Naive thymus-derived CD4-positive, alpha-beta T cell (primary cell): ENCODE measurements around the gene NLGN2. TPM values are rescaled to one million over a fixed set of nuclear protein-coding genes. Genes with fewer than 3 reads are reported as not detected.

Experiments
- ATAC-seq: fragments of 150-1000 bp; cut with Tn5 transposase; 2 replicates; pipeline ENCODE4 v1.10.0; 2021; ENCODE audit warnings: mild to moderate bottlenecking, moderate library complexity
- CTCF ChIA-PET: fragments of 350-600 bp; sonication (Branson Sonifier 250); formaldehyde crosslinking; loops from one replicate; lab custom pipeline; 2021; ENCODE audit warnings: antibody characterized with exemption; lab: Charles Lee
- POLR2A ChIA-PET: fragments of 350-600 bp; sonication (Branson Sonifier 250); formaldehyde crosslinking; loops from one replicate; lab custom pipeline; 2021; ENCODE audit warnings: antibody characterized with exemption, inconsistent platforms; lab: Charles Lee
- DNase-seq, 9 donors: peaks; one replicate each; pipeline versions ENCODE4 v3.0.0 to v3.0.0-alpha.2; 2020 to 2022; ENCODE audit warnings: mixed read lengths in 1 of 9
- H3K27ac ChIP-seq: one replicate; pipeline ENCODE4 v1.7.0; 2013; ENCODE audit warnings: mild to moderate bottlenecking, low read depth, low read length, moderate library complexity
- H3K27me3 ChIP-seq, 2 donors: one replicate each; pipeline ENCODE4 v1.7.0; 2013; ENCODE audit warnings: low read length in 2 of 2, mild to moderate bottlenecking in 2 of 2, moderate library complexity in 2 of 2; ENCODE audit not compliant: control insufficient read depth in 2 of 2, insufficient read depth in 2 of 2
- H3K36me3 ChIP-seq, 3 experiments: 1 replicate in 2 of 3; 2 replicates in 1 of 3; pipeline ENCODE4 v1.7.0; 2013; ENCODE audit warnings: low read length in 3 of 3, mild to moderate bottlenecking in 3 of 3, moderate library complexity in 1 of 3; ENCODE audit not compliant: insufficient read depth in 3 of 3, control insufficient read depth in 2 of 3
- H3K4me1 ChIP-seq, 2 donors: one replicate each; pipeline ENCODE4 v1.7.0; 2013; ENCODE audit warnings: low read length in 2 of 2, mild to moderate bottlenecking in 2 of 2, moderate library complexity in 1 of 2; ENCODE audit not compliant: control insufficient read depth in 2 of 2, insufficient read depth in 2 of 2
- H3K4me3 ChIP-seq: 2 replicates; pipeline ENCODE4 v1.7.0; 2013; ENCODE audit warnings: mild to moderate bottlenecking, low read length
- H3K9me3 ChIP-seq, 3 experiments: 1 replicate in 2 of 3; 2 replicates in 1 of 3; pipeline ENCODE4 v1.7.0; 2013; ENCODE audit warnings: low read length in 3 of 3; ENCODE audit not compliant: control insufficient read depth in 2 of 3
- H3K27ac Mint-ChIP-seq, 9 donors: one replicate each; pipeline ENCODE4 v1.8.0; 2020 to 2022; ENCODE audit warnings: mixed read lengths in 9 of 9, mild to moderate bottlenecking in 8 of 9, moderate library complexity in 5 of 9, inconsistent platforms in 2 of 9
- H3K27me3 Mint-ChIP-seq, 5 donors: one replicate each; pipeline ENCODE4 v1.8.0; 2021 to 2022; ENCODE audit warnings: mixed read lengths in 5 of 5, mild to moderate bottlenecking in 1 of 5
- H3K36me3 Mint-ChIP-seq, 5 donors: one replicate each; pipeline ENCODE4 v1.8.0; 2020 to 2022; ENCODE audit warnings: mixed read lengths in 5 of 5, mild to moderate bottlenecking in 3 of 5, inconsistent platforms in 1 of 5
- H3K4me1 Mint-ChIP-seq, 7 donors: one replicate each; pipeline ENCODE4 v1.8.0; 2020 to 2022; ENCODE audit warnings: mixed read lengths in 7 of 7, mild to moderate bottlenecking in 3 of 7, inconsistent platforms in 1 of 7
- H3K4me3 Mint-ChIP-seq, 10 donors: one replicate each; pipeline ENCODE4 v1.8.0; 2020 to 2022; ENCODE audit warnings: mild to moderate bottlenecking in 10 of 10, mixed read lengths in 10 of 10, moderate library complexity in 6 of 10, inconsistent platforms in 2 of 10
- H3K9me3 Mint-ChIP-seq, 11 donors: one replicate each; pipeline ENCODE4 v1.8.0; 2020 to 2022; ENCODE audit warnings: mixed read lengths in 11 of 11, mild to moderate bottlenecking in 4 of 11, inconsistent platforms in 1 of 11, moderate library complexity in 1 of 11
- intact Hi-C, 2 donors: fragments of 100-400 bp; cut with micrococcal nuclease; formaldehyde crosslinking; loops; one replicate each; pipeline ENCODE4 v1.15.1; 2023
- polyA plus RNA-seq, 2 donors: library from polyadenylated mRNA; unstranded; fragments of 300-500 nt; fragmentation: Illumina TruSeq; gene quantifications; one replicate each; pipeline ENCODE4 v1.2.3, GENCODE V29; 2021
- total RNA-seq, 6 experiments: library from RNA in 5 of 6; stranded (reverse) in 5 of 6; gene quantifications; 1 replicate in 5 of 6; 2 replicates in 1 of 6; pipeline ENCODE4 v1.2.3 and lab custom pipeline; 2021 to 2026

Gene NLGN2
- total and polyA plus RNA-seq, 7 experiments from 2014 or later: 0.20 to 17.8 (median 8.6) TPM

- Histone ChIP-seq H3K9me3 (no peaks in the 10 kb centered on the region), H3K4me3 (no peak overlapping the region), H3K27ac (no peak overlapping the region), H3K36me3 (no peaks in the 10 kb centered on the region), H3K4me1 (no peaks in the 10 kb centered on the region), H3K27me3 (no peaks in the 10 kb centered on the region)
- Mint-ChIP-seq H3K27me3 (peaks cover 0 to 3% (median 0%) of the 10 kb centered on the region in 5 donors), H3K36me3 (no peaks in the 10 kb centered on the region), H3K27ac (no peak overlapping the region), H3K4me3 (no peak overlapping the region), H3K9me3 (peaks cover 0 to 2% (median 0%) of the 10 kb centered on the region in 11 donors), H3K4me1 (peaks cover 0 to 3% (median 0%) of the 10 kb centered on the region in 7 donors)
- ChIA-PET CTCF (no interaction called here), POLR2A (interaction anchor here (0.6 to 0.9 kb wide), 2 partner anchors 43 to 227 kb away, joined by 3 to 4 read pairs; no protein-coding TSS in a partner anchor)
- DNase-seq (no peak), ATAC-seq (no peak)
- intact Hi-C loops: no loop called here
Observed at GRCh38 chr17:7427549-7427948, 19.9 kb downstream of the NLGN2 start.

GRCh38 chr17:7428557-7428956 lies 20.9 kb downstream of the NLGN2 start, which contains the start of gene SPEM3:
TSS of gene SPEM3 (plus strand) at chr17:7428857. CDS start at chr17:7428903, 46 bp downstream.
- H3K4me1 Mint-ChIP-seq: peaks cover 0 to 3% (median 0%) of the 10 kb centered on the region in 7 donors
- H3K36me3 Mint-ChIP-seq: no peaks in the 10 kb centered on the region
- no peaks in the 10 kb centered on the region for H3K36me3 ChIP-seq
- no peaks in the 10 kb centered on the region for H3K9me3 ChIP-seq
- no peak within 1 kb of the TSS for H3K4me3 ChIP-seq
- DNase-seq (no peak), ATAC-seq (no peak)
- H3K27me3 Mint-ChIP-seq: peaks cover 0 to 3% (median 0%) of the 10 kb centered on the region in 5 donors
- no peak within 1 kb of the TSS for H3K27ac ChIP-seq
- no peak within 1 kb of the TSS for H3K4me3 Mint-ChIP-seq
- H3K4me1 ChIP-seq: no peaks in the 10 kb centered on the region
- H3K27me3 ChIP-seq: no peaks in the 10 kb centered on the region
- intact Hi-C loops: no loop called here
- CTCF ChIA-PET: no interaction called here
- peaks cover 0 to 2% (median 0%) of the 10 kb centered on the region in 11 donors for H3K9me3 Mint-ChIP-seq
- POLR2A ChIA-PET: interaction anchor here (0.9 kb wide), 1 partner anchor 44 kb away, joined by 4 read pairs; no protein-coding TSS in a partner anchor
- no peak within 1 kb of the TSS for H3K27ac Mint-ChIP-seq

GRCh38 chr17:7429722-7430121 lies 22.1 kb downstream of the NLGN2 start:
- Histone ChIP-seq H3K27ac (no peak overlapping the region), H3K27me3 (no peaks in the 10 kb centered on the region), H3K9me3 (no peaks in the 10 kb centered on the region), H3K4me1 (no peaks in the 10 kb centered on the region), H3K4me3 (no peak overlapping the region), H3K36me3 (no peaks in the 10 kb centered on the region)
- ATAC-seq: peak; percentile 29
- POLR2A ChIA-PET: no interaction called here
- Mint-ChIP-seq H3K27ac (no peak overlapping the region), H3K36me3 (no peaks in the 10 kb centered on the region), H3K4me1 (peaks cover 0 to 3% (median 0%) of the 10 kb centered on the region in 7 donors), H3K27me3 (peaks cover 0 to 3% (median 0%) of the 10 kb centered on the region in 5 donors), H3K9me3 (peaks cover 0 to 2% (median 0%) of the 10 kb centered on the region in 11 donors), H3K4me3 (no peak overlapping the region)
- intact Hi-C loops: loop anchor here in 1 of 2 donors (10.0 kb wide), 1 partner anchor 415 kb away; the partner anchor contains the start of gene RNASEK
- no peak for DNase-seq
- CTCF ChIA-PET: no interaction called here

- Histone ChIP-seq H3K4me1 (peaks cover 3 to 4% of the 10 kb centered on the region in 2 donors), H3K36me3 (no peaks in the 10 kb centered on the region), H3K4me3 (no peak overlapping the region), H3K27ac (no peak overlapping the region), H3K27me3 (no peaks in the 10 kb centered on the region), H3K9me3 (no peaks in the 10 kb centered on the region)
- Mint-ChIP-seq H3K4me1 (peaks cover 7 to 12% (median 8%) of the 10 kb centered on the region in 7 donors), H3K36me3 (no peaks in the 10 kb centered on the region), H3K27ac (no peak overlapping the region), H3K4me3 (no peak overlapping the region), H3K9me3 (peaks cover 0 to 4% (median 0%) of the 10 kb centered on the region in 11 donors), H3K27me3 (peaks cover 0 to 2% (median 0%) of the 10 kb centered on the region in 5 donors)
- DNase-seq: no peak
- no peak for ATAC-seq
- ChIA-PET CTCF (interaction anchor here (1.0 kb wide), 1 partner anchor 51 kb away, joined by 3 read pairs; no protein-coding TSS in a partner anchor), POLR2A (interaction anchor here (1.2 to 1.6 kb wide), 2 partner anchors 22 to 75 kb away, joined by 3 to 5 read pairs; no protein-coding TSS in a partner anchor)
- intact Hi-C loops: loop anchor here in 1 of 2 donors (10.0 kb wide), 1 partner anchor 416 kb away; the partner anchor contains the start of gene RNASEK
Observed at GRCh38 chr17:7431231-7431630, 23.6 kb downstream of the NLGN2 start.

- no peaks in the 10 kb centered on the region for H3K36me3 Mint-ChIP-seq
- intact Hi-C loops: loop anchor here in 1 of 2 donors (10.0 kb wide), 1 partner anchor 417 kb away; the partner anchor contains the start of gene RNASEK
- H3K27ac Mint-ChIP-seq: peak overlapping the region in 1 of 9 donors; percentile 38
- peaks cover 7 to 20% (median 13%) of the 10 kb centered on the region in 7 donors for H3K4me1 Mint-ChIP-seq
- no peaks in the 10 kb centered on the region for H3K27me3 ChIP-seq
- H3K4me1 ChIP-seq: peaks cover 9 to 13% of the 10 kb centered on the region in 2 donors
- H3K4me3 ChIP-seq: no peak overlapping the region
- no peak for DNase-seq
- H3K27me3 Mint-ChIP-seq: peaks cover 0 to 2% (median 0%) of the 10 kb centered on the region in 5 donors
- H3K9me3 Mint-ChIP-seq: peaks cover 0 to 2% (median 0%) of the 10 kb centered on the region in 11 donors
- CTCF ChIA-PET: no interaction called here
- no peaks in the 10 kb centered on the region for H3K9me3 ChIP-seq
- H3K36me3 ChIP-seq: no peaks in the 10 kb centered on the region
- H3K4me3 Mint-ChIP-seq: no peak overlapping the region
- POLR2A ChIA-PET: interaction anchor here (1.2 to 1.6 kb wide), 2 partner anchors 23 to 76 kb away, joined by 3 to 5 read pairs; no protein-coding TSS in a partner anchor
- no peak overlapping the region for H3K27ac ChIP-seq
- ATAC-seq: no peak
Observed at GRCh38 chr17:7432296-7432695, 24.7 kb downstream of the NLGN2 start.

- no peaks in the 10 kb centered on the region for H3K36me3 ChIP-seq
- peak overlapping the region; percentile 89 to 97 (median 95) for H3K27ac Mint-ChIP-seq
- H3K9me3 Mint-ChIP-seq: peaks cover 0 to 3% (median 0%) of the 10 kb centered on the region in 11 donors
- CTCF ChIA-PET: interaction anchor here (0.6 to 5.2 kb wide), 29 partner anchors 14 to 252 kb away, joined by 3 to 67 read pairs (median 7); partner anchors contain the start of genes ACAP1, KCTD11, MPDU1 and NEURL4
- peaks cover 16 to 45% of the 10 kb centered on the region in 2 donors for H3K4me1 ChIP-seq
- peaks cover 28 to 47% (median 37%) of the 10 kb centered on the region in 7 donors for H3K4me1 Mint-ChIP-seq
- ATAC-seq (peak; percentile 44), DNase-seq (peak in 3 of 9 donors; percentile 50 to 74 (median 53))
- H3K36me3 Mint-ChIP-seq: peaks cover 0 to 11% (median 0%) of the 10 kb centered on the region in 5 donors
- intact Hi-C loops: loop anchor here (1.0 to 10.0 kb wide), 24 partner anchors 19 to 451 kb away; partner anchors contain the start of genes EIF5A (in 2 of the 2), ELP5 (in 2 of the 2), NEURL4 (in 2 of the 2) and PHF23 (in 2 of the 2)
- H3K4me3 ChIP-seq: peak overlapping the region; percentile 65
- peak overlapping the region; percentile 83 for H3K27ac ChIP-seq
- no peaks in the 10 kb centered on the region for H3K9me3 ChIP-seq
- peaks cover 6 to 9% of the 10 kb centered on the region in 2 donors for H3K27me3 ChIP-seq
- H3K27me3 Mint-ChIP-seq: peaks cover 16 to 20% (median 17%) of the 10 kb centered on the region in 5 donors
- peak overlapping the region; percentile 86 to 96 (median 94) for H3K4me3 Mint-ChIP-seq
- POLR2A ChIA-PET: interaction anchor here (0.6 to 5.3 kb wide), 40 partner anchors 10 to 390 kb away, joined by 3 to 116 read pairs (median 8); partner anchors contain the start of genes ACAP1, CHRNB1, EIF5A and FXR2
Observed at GRCh38 chr17:7435676-7436555, 28.3 kb downstream of the NLGN2 start.
